Nasal cavity respiratory epithelium epithelial cell of viscerocranial mucosa (primary cell): ENCODE data around the gene IL17F. TPM values are rescaled to one million over a fixed set of nuclear protein-coding genes. Genes with fewer than 3 reads are reported as not detected.

Experiments used
- total RNA-seq: library from RNA; depleted of rRNA; stranded (reverse); fragments of >200 nt; gene quantifications from 2 replicates; pipeline ENCODE4 v1.2.3, GENCODE V29; 2014

The IL17F gene
- not detected in 2 replicates for total RNA-seq

GRCh38 chr6:52244400-52244799 is at the start of gene IL17F:
Gene IL17F (minus strand): TSS chr6:52244500. CDS start chr6:52244429, 71 bp downstream.

GRCh38 chr6:52284460-52285176 is 40.3 kb upstream of the IL17F start, which contains the start of gene MCM3:
Gene MCM3 (minus strand): TSS chr6:52284742. CDS start chr6:52284674, 68 bp downstream.

Other genes starting within 250 kb of the IL17F start
- gene PKHD1, start 156.9 kb downstream of the IL17F start, total RNA-seq = under 0.01 TPM in 1 of 2 replicates, not detected in the other
- gene IL17A, start 58.1 kb downstream of the IL17F start, total RNA-seq = not detected in 2 replicates
- 15.0 and 25.3 TPM in 2 replicates for gene MCM3, start 40.2 kb upstream of the IL17F start, total RNA-seq
- gene PAQR8, start 117.7 kb upstream of the IL17F start, total RNA-seq = 1.0 and 1.5 TPM in 2 replicates
- gene EFHC1, start 175.8 kb upstream of the IL17F start, total RNA-seq = 4.1 and 8.5 TPM in 2 replicates